Stomach (tissue), 9 donors: ENCODE measurements around the gene ABLIM3. TPM values are rescaled to one million over a fixed set of nuclear protein-coding genes. Genes with fewer than 3 reads are reported as not detected.
"Not testable (repeated sequence)": the region's sequence is repeated elsewhere in the genome, so short reads cannot be mapped to it uniquely, and the experiment has no call there.

Source experiments
- DNase-seq, 2 donors: peaks; one replicate each; pipeline versions ENCODE4 v3.0.0 to v3.0.0-alpha.2; 2013 to 2019
- H3K27ac ChIP-seq, 5 donors: fragments of 200-600 bp in 4 of 5; sonication (generic) in 4 of 5; one replicate each; pipeline ENCODE4 v1.5.1; 2013 to 2019; ENCODE audit warnings: mild to moderate bottlenecking in 1 of 5, moderate library complexity in 1 of 5
- H3K27me3 ChIP-seq, 3 donors: fragments of 200-600 bp; sonication (generic); one replicate each; pipeline ENCODE4 v1.5.1; 2017 to 2019; ENCODE audit warnings: mixed run types in 1 of 3
- H3K36me3 ChIP-seq, 4 donors: fragments of 200-600 bp; sonication (generic); 1 replicate in 3 of 4; 2 replicates in 1 of 4; pipeline ENCODE4 v1.5.1; 2016 to 2019
- H3K4me1 ChIP-seq, 4 donors: fragments of 200-600 bp; sonication (generic); one replicate each; pipeline ENCODE4 v1.5.1; 2016 to 2019
- H3K4me3 ChIP-seq, 4 donors: fragments of 200-600 bp; sonication (generic) in 3 of 4; one replicate each; pipeline ENCODE4 v1.5.1; 2016 to 2019; ENCODE audit warnings: mild to moderate bottlenecking in 1 of 4
- H3K9me3 ChIP-seq, 4 donors: fragments of 200-600 bp; sonication (generic); one replicate each; pipeline ENCODE4 v1.5.1; 2016 to 2019
- CTCF ChIP-seq, 7 experiments: fragments of 450-650 bp in 4 of 7; fragments of 200-600 bp in 3 of 7; sonication (generic) in 3 of 7; IDR thresholded peaks; one replicate each; pipeline ENCODE4 v1.5.1; 2016 to 2019; ENCODE audit warnings: antibody characterized with exemption in 7 of 7, control low read depth in 2 of 7, mild to moderate bottlenecking in 1 of 7
- EP300 ChIP-seq: sonication (generic); formaldehyde crosslinking; IDR thresholded peaks from one replicate; pipeline ENCODE4 v1.6.1; 2017; ENCODE audit warnings: antibody characterized with exemption
- POLR2A ChIP-seq, 4 donors: fragments of 450-650 bp; IDR thresholded peaks; one replicate each; pipeline ENCODE4 v1.6.1; 2016; ENCODE audit warnings: antibody characterized with exemption in 4 of 4, control low read depth in 2 of 4, mild to moderate bottlenecking in 1 of 4, moderate library complexity in 1 of 4
- POLR2AphosphoS5 ChIP-seq, 3 donors: sonication (generic); formaldehyde crosslinking; IDR thresholded peaks; one replicate each; pipeline ENCODE4 v1.6.1; 2016; ENCODE audit warnings: antibody characterized with exemption in 3 of 3
- WGBS, 5 donors: extraction: QIAGEN DNeasy Blood & Tissue Kit in 3 of 5; methylation state at CpG; one replicate each; pipeline versions ENCODE4 v1.1.5 to v1.1.7; 2013 to 2018; 5-methylcytosine and 5-hydroxymethylcytosine counted together
- intact Hi-C: fragments of 100-400 bp; cut with DNase I; formaldehyde crosslinking; loops from one replicate; pipeline ENCODE4 v1.15.1; 2023; ENCODE audit warnings: low total_unique reads
- polyA plus RNA-seq, 3 donors: library from polyadenylated mRNA; stranded (reverse); fragments of 200-250 nt; gene quantifications; one replicate each; pipeline ENCODE4 v1.2.3, GENCODE V29; 2013
- total RNA-seq, 5 donors: library from RNA; depleted of rRNA; stranded (reverse); fragments of >200 nt; gene quantifications; one replicate each; pipeline versions ENCODE4 v1.1.0 to v1.2.3, GENCODE V29; 2014 to 2016
- donor health status: healthy with polysubstance abuse.
- donor health status: Bipolar disorder and iron deficiency.
- donor health status: healthy.

The ABLIM3 gene
- total and polyA plus RNA-seq, 8 donors: 4.6 to 21.4 (median 10.3) TPM

DNA sequence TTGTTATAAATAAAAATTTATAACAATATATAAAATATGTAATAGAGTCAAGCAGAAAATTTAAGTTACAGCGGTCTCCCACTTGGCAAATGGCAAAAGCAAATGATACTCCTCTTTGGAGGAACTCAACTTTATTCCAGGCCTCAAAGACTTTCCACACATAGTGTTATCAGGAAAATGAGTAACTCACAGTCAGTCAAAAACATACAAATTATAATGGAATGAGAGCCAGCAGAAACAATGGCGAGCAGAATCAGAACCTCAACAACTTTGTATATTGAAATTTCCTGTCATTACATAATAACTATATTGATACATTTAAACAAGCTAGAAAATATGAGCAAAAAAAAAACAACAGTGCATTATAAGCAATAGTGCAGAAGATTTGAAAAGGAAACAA, 45.2 kb downstream of the ABLIM3 start:
- DNase-seq: no peak
- Histone ChIP-seq H3K4me3 (no peak overlapping the region), H3K4me1 (no peaks in the 10 kb centered on the region), H3K36me3 (no peaks in the 10 kb centered on the region), H3K9me3 (no peaks in the 10 kb centered on the region), H3K27me3 (no peaks in the 10 kb centered on the region), H3K27ac (no peak overlapping the region)
- WGBS, 5 donors: 59 to 94% (median 67%) methylated on average over 2 of the region's 2 CpGs
- intact Hi-C loops: no loop called here
- TF ChIP-seq POLR2A (IDR thresholded peaks at IDR 0.05) (no peak), POLR2AphosphoS5 (IDR thresholded peaks at IDR 0.05) (no peak), EP300 (no peak), CTCF (IDR thresholded peaks at IDR 0.05) (no peak)

GRCh38 chr5:149187617-149188016, 46.3 kb downstream of the ABLIM3 start:
- H3K36me3 ChIP-seq, H3K27ac ChIP-seq, H3K4me1 ChIP-seq, intact Hi-C loops, H3K27me3 ChIP-seq, H3K9me3 ChIP-seq, H3K4me3 ChIP-seq: not testable (repeated sequence)
- 48 to 68% (median 52%) methylated on average over 10 of the region's 10 CpGs for WGBS, 5 donors
- DNase-seq: peak in 1 of 2 donors; percentile 53

- TF ChIP-seq POLR2A (IDR thresholded peaks at IDR 0.05): no peak
- no peak for TF ChIP-seq EP300
- no peak for TF ChIP-seq POLR2AphosphoS5 (IDR thresholded peaks at IDR 0.05)
- TF ChIP-seq CTCF (IDR thresholded peaks at IDR 0.05): no peak
- Histone ChIP-seq H3K4me1 (no peaks in the 10 kb centered on the region), H3K27me3 (no peaks in the 10 kb centered on the region), H3K27ac (no peak overlapping the region), H3K9me3 (no peaks in the 10 kb centered on the region), H3K4me3 (no peak overlapping the region), H3K36me3 (no peaks in the 10 kb centered on the region)
- intact Hi-C loops: no loop called here
- DNase-seq: no peak
- 94 to 100% (median 98%) methylated on average over 3 of the region's 3 CpGs for WGBS, 5 donors
These were observed 47.1 kb downstream of the ABLIM3 start for GRCh38 chr5:149188383-149188782.

DNA sequence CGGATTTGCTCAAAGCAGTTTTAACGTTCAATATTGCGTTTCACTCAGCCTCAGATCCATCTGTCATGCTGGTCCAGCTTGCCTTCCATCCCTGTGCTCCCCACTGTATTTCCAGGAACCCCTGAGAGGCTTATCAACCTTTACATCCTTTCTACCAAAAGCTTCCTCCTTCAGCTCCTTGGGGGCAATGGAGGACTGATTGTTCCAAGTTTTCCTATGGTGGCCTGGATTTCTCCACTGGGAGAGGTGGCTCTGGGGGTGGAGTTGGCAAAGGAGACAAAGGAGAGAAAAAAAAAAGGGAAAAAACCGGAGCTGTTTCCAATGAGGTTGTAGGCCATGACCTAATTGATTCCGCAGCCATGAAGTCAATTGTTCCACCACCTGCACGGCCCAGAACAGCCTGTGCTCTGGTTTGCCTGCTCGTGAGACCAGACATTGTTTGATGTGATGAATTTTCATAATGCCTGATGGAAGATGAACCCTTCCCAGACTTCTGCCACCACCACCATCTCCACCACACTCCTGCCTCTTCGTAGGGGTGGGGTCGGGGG, 54.1 kb downstream of the ABLIM3 start:
- DNase-seq: no peak
- Histone ChIP-seq H3K9me3 (no peaks in the 10 kb centered on the region), H3K4me3 (no peak overlapping the region), H3K27me3 (no peaks in the 10 kb centered on the region), H3K4me1 (no peaks in the 10 kb centered on the region), H3K27ac (no peak overlapping the region), H3K36me3 (no peaks in the 10 kb centered on the region)
- whole genome bisulfite sequencing, 5 donors: 63 to 70% (median 67%) methylated on average over 9 of the region's 9 CpGs
- intact Hi-C loops: no loop called here
- TF ChIP-seq CTCF (IDR thresholded peaks at IDR 0.05) (no peak), POLR2AphosphoS5 (IDR thresholded peaks at IDR 0.05) (no peak), EP300 (no peak), POLR2A (IDR thresholded peaks at IDR 0.05) (no peak)

DNA sequence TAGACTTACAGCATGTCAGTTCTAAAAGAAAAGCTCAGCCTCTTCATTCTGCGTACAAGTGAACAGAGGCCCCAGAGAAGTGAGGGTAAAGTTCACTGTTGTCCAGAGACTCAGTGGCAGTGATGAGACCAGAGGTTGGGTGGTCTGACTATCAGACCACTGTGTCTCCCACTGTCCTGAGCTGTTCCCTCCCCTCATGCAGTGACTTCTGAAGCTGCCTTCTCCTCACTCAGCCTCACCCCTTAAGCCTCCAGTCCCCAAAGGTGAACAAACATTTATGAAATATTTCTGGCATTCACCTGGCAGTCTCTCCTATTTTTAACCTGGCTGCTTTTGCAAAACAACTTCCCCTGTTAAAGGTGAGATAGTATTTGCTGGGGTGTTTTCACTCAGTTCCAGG, 54.7 kb downstream of the ABLIM3 start:
- no peak for DNase-seq
- Histone ChIP-seq H3K9me3 (no peaks in the 10 kb centered on the region), H3K36me3 (no peaks in the 10 kb centered on the region), H3K4me1 (no peaks in the 10 kb centered on the region), H3K27ac (no peak overlapping the region), H3K27me3 (no peaks in the 10 kb centered on the region), H3K4me3 (no peak overlapping the region)
- TF ChIP-seq POLR2A (IDR thresholded peaks at IDR 0.05) (no peak), EP300 (no peak), POLR2AphosphoS5 (IDR thresholded peaks at IDR 0.05) (no peak), CTCF (IDR thresholded peaks at IDR 0.05) (no peak)
- intact Hi-C loops: no loop called here
- 67 to 100% (median 83%) methylated on average over 1 of the region's 1 CpG for WGBS, 5 donors
